NCI-H345 treated with DMSO at 0.1 percent for 48 hours (cell line): ENCODE measurements around the gene ATP2A1.
A peak's percentile ranks its signal among the peaks of the same experiment; 100 is the strongest.
"Not testable (repeated sequence)": the region's sequence is repeated elsewhere in the genome, so short reads cannot be mapped to it uniquely, and the experiment has no call there.

ENCODE experiments used
- DNase-seq: peaks from one replicate; lab custom pipeline; 2025; ENCODE audit not compliant: unreplicated experiment; lab: John Stamatoyannopoulos, UW

ATP2A1 gene

DNA sequence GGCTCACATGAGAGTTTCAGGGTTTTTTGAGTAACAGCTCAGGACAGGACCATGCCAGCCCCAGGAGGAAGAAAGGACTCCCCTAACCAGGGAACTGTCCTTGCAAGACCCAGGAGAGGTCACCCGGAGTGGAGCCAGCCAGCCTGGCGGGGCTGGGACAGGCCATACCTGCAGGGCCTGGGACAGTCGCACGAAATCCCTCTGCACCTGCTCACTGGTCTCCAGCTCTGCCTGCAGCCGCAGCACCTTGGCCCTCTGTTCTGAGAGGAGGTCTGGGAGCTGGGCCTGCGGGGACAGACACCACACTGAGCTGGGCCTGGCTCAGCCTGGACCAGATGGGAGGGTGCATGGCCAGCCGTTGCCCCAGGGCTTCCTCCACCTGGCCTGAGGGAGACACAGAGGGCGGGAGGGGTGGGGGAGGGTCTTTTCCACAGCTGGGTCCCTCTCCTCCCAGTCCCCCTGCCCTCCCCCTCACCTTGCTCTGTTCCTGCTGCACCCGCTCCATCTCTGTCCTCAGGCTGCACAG, 27.0 kb downstream of the ATP2A1 start:
- no peak for DNase-seq

DNA sequence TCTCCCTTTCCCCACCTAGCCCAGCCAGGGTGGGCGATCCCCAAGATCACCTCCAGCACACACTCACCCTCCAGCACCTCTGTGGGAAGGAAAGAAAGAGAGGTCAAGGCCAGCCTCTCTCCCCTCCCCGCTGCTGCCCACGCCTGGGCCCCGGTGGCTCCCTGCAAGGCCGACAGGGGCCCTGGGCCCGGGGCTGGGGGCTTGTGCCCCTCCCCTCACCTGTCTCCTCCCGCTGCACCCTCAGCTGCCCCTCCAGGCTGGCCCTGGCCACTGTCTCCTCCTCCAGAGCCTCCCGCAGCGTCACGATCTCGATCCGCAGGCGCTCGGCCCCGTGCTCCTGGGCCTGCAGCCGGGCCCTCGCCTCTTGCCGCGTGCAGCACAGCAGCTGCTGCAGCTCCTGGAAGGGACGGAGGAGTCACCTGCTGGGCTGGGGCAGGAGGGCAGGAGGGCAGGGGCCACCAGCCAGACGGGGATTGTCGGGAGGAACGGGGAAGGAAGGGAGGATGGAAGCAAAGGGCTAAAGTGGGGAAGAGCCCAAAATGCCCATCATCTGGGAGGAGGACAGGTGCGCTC, 27.6 kb downstream of the ATP2A1 start:
- DNase-seq: no peak

DNA sequence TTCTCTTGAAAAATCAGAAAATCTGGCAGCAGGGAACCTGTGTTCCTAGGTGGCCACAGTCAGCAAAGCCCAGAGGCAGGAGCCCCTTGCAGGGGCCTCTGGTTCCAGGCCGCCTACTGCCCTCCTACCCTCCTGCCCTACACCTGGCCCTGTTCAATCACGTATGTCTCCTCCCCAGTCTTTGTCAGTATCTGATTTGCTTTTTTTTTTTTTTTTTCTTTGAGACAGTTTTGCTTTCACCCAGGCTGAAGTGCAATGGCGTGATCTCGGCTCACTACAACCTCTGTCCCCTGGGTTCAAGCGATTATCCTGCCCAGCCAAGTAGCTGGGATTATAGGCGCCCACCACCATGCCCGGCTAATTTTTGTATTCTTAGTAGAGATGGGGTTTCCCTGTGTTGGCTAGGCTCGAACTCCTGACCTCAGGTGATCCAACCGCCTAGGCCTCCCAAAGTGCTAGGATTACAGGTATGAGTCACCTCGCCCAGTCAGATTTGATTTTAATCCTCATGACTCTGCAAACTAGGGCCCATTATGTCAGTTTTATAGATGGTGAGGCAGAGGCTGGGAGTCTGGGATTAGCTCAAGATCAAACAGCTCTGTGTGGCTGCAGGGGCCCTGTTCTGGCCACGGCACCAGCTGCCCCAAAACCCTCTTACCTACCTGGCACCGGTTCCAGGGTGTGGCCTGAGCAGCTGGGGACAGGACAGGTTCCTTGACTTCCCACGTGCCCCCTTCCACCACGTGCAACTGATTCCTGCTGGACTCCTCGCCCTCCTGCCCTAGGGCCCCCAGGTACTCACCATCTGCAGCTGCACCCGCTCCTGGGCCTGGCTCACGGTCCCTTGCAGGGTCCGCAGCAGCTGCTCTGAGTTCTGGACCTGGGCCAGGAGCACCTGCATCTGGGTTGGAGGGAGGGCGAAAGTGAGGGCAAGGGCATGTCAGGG, 32.1 kb downstream of the ATP2A1 start:
- no peak for DNase-seq

DNA sequence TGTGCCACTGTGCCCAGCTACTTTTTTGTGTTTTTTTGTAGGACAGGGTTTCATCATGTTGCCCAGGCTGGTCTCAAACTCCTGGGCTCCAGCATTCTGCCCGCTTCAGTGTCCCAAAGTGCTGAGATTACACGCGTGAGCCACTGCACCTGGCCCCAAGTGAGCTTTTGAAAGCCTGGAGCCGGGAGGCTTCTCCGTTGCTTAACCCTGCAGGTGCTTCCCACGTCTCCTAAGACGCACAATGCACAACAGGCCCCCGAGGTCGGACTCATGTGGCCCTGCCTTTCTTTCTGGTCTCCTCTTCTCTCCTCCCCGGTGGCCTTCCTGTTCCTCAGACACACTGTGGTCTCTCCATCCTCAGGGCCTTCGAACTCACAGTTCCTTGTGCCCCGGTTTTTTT, 34.3 kb downstream of the ATP2A1 start:
- no peak for DNase-seq

DNA sequence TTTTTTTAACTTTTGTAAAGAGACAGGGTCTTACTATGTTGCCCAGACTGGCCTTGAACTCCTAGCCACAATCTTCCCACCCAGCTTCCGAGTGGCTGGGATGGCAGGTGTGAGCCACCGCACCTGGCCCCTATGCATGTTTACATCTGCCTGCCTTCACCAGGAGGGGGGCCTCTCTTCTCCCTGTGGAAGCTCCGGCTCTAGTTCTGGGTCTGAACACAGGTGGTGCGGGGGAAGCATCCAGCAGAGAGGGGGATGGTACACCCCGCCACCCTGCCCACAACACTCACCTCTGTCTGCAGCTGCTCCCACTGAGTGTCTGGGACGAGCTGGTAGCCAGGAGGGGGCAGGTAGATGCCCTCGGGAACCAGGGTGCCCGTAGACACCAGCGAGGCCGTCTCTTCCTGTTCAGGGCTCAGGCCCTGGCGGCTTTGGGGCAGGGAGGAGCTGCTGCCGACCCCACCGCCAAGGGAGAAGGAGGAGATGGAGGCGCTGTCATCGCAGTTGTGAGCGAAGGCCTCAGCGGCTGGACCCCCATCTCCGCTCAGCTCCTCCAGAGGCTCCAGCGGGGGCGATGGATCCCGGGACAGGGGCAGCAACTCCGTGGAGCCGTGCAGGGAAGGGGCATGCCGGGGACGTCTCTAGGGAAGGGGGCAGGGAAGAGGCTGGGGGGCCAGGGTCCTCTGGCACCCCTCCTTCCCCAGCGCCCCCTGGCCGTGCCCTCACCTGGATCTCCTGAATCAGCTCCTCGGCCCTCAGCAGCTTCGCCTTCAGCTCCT, 35.8 kb downstream of the ATP2A1 start:
- peak; percentile 3 for DNase-seq

DNA sequence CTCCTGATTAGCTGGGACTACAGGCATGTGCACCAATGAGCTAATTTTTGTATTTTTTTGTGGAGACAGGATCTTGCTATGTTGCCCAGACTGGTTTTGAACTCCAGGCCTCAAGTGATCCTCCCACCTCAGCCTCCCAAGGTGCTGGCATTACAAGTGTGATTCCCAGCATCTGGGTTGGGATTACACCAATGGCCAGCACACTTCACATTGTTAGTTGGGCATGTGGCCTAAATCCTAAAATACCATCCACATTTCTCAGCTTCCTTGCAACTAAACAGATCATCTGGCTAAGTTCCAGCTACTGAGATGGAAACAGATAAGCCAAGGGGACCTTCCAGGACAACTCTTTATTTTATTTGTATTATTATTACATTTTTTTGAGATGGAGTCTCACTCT, 36.9 kb downstream of the ATP2A1 start:
- DNase-seq: no peak

DNA sequence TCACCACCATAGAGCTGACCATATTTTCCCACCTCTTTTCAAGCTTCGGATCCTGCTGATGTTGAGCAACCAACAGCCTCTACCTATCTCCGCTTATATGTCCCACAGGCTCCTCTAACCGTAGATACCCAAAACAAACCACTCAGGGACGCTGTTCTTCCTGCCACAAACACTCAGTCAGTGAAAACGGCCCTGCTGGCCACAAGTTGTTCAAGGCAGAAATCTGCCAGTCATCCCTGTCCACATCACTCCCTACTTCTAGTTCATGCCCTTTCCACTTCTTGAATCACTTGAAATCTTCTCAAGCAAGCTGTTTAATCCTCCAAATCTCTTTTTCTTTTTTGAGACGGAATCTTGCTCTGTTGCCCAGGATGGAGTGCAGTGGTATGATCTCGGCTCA, 38.8 kb downstream of the ATP2A1 start:
- DNase-seq: no peak

DNA sequence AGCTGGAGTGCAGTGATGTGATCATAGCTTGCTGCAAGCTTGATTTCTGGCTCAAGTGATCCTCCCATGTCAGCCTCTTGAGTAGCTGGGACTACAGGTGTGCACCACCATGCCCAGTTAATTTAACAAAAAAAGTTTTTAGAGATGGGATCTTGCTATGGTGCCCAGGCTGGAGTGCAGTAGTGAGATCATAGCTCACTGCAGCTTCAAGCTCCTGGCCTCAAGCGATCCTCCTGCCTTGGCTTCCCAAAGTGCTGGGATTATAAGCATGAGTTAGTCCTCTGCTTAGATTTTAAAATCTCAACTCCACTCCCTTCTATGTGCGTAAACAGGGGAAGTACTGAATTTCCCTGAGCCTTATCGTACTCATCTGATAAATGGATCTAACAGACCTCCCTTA, 40.4 kb downstream of the ATP2A1 start:
- no peak for DNase-seq

DNA sequence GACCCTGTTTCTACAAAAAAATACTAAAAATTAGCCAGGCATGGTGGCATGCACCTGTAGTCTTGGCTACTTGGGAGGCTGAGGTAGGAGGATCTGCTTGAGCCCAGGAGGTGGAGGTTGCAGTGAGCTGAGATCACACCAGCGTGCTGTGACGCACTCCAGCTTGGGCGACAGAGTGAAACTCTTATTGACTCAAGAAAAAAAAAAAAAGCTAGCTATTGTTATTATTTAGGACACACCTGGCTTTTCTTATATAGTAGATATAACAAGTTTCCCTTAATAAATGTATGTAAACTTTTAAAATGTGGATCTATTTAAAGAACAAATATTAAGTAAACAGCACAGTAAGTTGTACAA, 44.9 kb downstream of the ATP2A1 start:
- no peak for DNase-seq

DNA sequence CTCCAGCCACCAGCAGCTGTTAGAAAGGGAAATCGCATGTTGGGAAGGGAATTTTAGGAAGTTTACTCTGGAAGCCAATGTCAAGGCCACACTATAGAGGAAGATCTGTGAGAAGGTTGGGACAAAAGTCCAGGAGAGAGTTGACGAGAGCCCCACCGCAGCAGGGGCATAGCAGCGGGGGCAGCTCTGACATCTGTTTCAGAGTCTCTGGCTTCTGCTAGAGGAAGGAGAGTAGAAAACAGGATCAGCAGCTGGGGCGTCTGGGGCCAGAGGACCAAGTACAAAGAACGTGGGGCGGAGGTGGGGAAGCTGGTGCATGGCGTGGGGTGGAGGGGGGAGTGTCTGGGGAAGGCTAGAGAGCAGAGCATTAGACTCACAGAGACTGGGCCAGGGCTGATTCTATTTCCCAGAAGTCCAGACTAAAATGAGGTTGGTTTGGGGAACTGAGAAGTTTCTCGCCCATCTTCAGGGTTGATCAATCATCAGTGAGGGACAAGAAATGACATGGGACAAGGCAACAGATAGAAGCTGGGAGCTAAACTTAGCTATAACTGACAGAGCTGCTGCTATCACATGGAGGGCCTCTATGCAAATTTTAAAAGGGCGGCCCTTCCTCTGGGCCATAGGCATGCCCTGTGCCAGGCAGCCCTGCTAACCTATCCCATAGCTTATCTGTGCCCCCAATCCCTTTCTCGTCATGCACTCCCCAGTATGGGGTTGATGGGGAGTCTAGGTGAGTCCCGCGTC, 45.5 kb downstream of the ATP2A1 start:
- DNase-seq: peak; percentile 32

DNA sequence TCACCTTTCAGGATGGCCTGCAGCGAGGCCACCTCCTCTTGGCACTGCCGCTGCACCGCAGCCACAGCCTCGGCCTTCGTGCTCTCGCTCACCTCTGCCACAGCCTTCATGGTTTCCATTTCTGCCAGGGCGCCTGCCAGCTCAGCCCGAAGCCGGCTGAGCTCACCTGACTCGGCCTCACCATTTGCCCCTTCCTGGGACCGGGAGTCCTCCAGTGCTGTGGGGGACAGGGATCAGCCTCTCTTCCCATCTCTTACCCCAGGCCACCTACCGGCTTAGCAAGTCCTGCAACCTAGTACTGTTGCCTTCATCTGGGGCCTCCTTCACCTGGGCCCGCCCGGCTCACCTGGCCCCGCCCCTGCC, 46.1 kb downstream of the ATP2A1 start:
- DNase-seq: no peak

DNA sequence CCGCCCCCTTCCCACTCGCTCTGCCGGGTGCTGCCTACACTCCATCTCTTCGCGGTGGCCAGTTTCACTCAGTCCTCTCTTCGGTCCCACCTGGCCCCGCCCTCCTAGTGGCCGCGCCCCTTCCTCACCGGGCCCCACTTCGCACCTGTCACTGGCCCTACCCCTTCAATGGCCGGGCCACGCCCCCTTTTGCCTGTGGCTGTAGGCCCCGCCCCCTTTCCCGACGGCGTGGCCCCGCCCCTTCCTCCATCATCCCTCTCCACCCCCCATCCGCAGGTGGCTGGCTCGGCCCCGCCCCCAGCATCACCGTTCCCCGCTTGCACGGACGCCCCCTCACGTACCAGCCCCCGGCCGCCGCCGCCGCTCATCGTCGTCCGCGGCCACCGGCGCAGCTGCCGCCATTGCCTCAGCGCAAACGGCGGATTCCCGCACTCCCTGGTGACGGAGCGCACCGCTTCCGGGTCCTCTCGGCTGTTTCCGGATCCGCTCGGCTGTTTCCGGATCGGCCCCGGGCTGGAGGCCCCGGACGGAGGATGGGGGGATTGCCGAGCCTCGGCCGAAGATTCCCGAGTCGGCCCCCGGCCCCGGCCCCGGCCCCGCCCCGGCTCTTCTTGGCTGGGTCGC, 46.6 kb downstream of the ATP2A1 start, which contains the start of gene RABEP2:
TSS of gene RABEP2 (minus strand) at position 477 of the 624 bp plus-strand sequence. CDS start at position 402, 75 bp downstream.
- peak; percentile 99 for DNase-seq

DNA sequence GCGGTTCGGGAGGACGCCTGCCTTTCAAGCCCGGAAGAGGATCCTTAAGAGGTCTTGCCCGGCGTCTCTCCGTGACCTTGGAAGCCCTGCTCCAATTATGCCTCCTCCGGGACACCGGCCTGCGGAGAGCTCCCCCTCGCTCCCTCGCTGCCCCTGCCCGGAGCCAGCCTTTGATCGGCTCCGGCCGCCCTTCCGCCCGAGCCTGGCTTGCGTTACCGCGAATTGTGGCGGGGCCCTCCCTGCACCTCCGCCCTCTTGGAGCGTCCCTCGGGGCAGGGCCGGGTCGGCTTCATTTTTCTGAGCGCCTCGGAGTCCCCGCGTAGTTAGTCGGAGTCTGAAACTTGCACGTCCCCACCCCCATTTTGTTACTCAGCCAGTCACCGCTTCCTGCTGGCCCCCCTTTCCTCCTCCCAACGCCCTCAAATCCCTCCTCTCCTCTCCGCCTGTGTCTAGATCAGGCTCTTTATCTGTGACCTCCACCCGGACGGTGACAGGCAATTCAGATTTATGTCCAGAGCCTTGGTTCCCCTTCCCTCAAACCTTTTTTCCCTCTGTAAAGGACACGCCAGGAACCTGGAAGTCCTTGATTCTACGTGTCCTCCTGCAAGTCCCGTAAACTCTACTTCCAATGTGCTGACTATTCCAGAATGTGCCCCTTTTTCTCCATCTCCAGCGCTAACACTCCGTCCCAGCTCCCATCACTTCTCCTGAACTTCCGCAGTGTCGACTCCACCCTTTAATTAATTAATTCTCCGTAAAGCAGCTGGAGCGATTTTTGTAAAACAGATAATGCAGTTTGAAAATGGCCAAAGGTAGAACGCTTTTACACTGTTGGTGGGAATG, 47.3 kb downstream of the ATP2A1 start:
- peak; percentile 64 for DNase-seq

DNA sequence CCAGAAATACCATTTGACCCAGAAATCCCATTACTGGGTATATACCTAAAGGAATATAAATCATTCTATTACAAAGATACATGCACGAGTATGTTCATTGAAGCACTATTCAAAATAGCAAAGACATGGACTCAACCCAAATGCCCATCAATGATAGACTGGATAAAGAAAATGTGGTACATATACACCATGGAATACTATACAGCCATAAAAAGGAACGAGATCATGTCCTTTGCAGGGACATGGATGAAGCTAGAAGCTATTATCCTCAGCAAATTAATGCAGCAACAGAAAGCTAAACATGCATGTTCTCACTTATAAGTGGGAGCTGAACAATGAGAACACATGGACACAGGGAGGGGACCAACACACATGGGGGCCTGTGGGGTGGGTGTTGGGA, 48.0 kb downstream of the ATP2A1 start:
- not testable (repeated sequence) for DNase-seq

DNA sequence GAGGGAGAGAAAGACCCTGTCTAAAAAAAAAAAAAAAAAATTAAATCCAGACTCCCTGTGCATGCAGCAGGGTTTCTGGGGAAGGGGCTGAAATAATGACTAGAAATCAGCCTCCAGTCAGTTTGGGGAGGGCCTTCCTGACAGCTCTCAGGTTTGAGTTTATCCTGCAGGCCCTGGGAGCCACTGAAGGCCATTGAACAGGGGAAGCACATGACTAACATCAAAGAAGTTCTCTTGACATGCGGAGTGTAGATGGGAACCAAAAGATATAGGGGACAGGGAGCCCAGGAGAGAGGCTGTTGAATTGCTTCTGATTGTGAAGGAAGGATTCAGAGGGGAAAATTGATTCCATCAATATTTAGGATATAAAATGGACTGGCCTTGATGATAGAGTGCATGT, 49.5 kb downstream of the ATP2A1 start:
- DNase-seq: no peak

DNA sequence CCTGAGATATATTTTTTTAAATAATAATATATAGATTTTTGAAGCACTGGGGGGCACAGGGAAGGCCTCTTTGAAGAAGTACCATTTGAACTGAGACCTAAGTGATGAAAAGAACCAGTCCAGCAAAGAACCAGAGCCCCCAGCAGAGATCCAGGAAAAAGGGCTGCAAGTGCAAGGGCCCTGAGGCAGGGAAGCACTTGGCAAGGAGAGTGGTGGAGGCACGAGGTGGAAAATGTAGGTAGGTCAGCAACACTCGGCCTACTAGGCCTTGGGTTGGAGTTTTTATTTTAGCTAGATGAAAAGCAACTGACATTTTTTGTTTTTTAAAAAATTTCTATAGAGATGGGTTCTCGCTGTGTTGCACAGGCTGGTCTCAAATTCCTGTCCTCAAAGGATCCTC, 51.9 kb downstream of the ATP2A1 start:
- DNase-seq: no peak

DNA sequence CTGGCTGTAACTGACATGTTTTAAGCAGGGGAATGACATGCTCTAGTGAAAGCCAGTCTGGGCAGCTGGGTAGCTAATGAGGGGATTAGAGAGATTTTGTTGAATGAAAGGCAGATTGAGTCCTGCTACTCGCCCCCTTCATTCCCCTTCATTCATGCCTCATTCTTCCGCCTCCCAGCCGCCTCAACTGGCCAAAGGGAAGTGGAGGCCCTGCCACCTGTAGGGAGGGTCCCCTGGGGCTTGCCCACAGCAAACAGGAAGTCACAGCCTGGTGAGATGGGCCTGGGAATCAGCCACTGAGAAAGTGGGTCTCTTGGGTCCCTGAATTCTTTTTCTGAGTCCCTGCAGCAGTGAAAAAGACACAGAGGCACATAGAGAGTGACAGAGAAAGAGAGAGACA, 52.4 kb downstream of the ATP2A1 start:
- DNase-seq: no peak

DNA sequence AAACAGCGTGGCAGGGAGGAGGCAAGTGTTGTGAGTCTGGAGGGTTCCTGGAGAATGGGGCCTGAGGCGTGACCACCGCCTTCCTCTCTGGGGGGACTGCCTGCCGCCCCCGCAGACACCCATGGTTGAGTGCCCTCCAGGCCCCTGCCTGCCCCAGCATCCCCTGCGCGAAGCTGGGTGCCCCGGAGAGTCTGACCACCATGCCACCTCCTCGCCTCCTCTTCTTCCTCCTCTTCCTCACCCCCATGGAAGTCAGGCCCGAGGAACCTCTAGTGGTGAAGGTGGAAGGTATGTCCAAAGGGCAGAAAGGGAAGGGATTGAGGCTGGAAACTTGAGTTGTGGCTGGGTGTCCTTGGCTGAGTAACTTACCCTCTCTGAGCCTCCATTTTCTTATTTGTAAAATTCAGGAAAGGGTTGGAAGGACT, 53.5 kb downstream of the ATP2A1 start, which contains the start of gene CD19:
TSS of gene CD19 (plus strand) at position 171 of the 425 bp plus-strand sequence. CDS start at position 201, 30 bp downstream.
- DNase-seq: no peak
